ENCODE results near the gene DNER. TPM values are rescaled to one million over a fixed set of nuclear protein-coding genes. Genes with fewer than 3 reads are reported as not detected.

Gene DNER
- polyA plus RNA-seq, 1 donor (not counting 4 experiments of a cell fraction or from before 2014, with no cell fraction given), result 8.5 TPM

DNA sequence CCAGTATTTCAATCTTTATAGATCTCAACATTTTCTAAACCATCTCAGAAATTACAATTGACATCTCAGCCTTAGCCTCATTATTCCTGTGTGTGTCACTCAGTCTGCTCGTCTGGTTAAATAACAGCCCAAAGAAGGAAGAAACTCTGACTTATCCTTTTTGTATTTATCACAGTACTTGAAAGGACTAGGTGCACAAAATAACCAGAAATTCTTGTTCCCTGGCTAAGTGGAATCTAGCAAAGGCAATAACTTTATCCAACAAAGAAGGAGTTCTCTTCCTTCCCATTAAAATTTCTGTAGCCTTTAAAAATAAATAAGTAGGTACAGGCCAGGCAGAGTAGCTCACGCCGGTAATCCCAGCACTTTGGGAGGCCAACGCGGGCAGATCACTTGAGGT lies 303.4 kb downstream of the DNER start:
- H3K36me3 ChIP-seq (ENCODE audit: control insufficient read depth in 2 of 2, extremely low read depth in 1 of 2, insufficient read depth in 2 of 2, low read length in 2 of 2), result no peaks in the 10 kb centered on the region
- dilution Hi-C loops (cut with MboI; ENCODE audit: extremely low pct_ligation_motif_present, low sequenced_read_pairs), result no loop called here
- H3K79me2 ChIP-seq (ENCODE audit: control insufficient read depth, insufficient read depth, low read length), result no peaks in the 10 kb centered on the region
- no peak overlapping the region for H3K27ac ChIP-seq (ENCODE audit: control insufficient read depth, insufficient read depth, low read length)
- H3K4me3 ChIP-seq (ENCODE audit: control insufficient read depth in 2 of 3, extremely low read depth in 1 of 3, insufficient read depth in 2 of 3, low read depth in 1 of 3, low read length in 3 of 3), result no peak overlapping the region
- no peaks in the 10 kb centered on the region for H3K9me3 ChIP-seq (ENCODE audit: control insufficient read depth, low read depth, low read length)
- H3K4me2 ChIP-seq (ENCODE audit: control insufficient read depth, extremely low read depth, insufficient read depth, low read depth, low read length), result no peak overlapping the region
- H4K20me1 ChIP-seq (ENCODE audit: control insufficient read depth, extremely low read depth, insufficient read depth, low read length), result no peaks in the 10 kb centered on the region
- TF ChIP-seq EZH2 (IDR thresholded peaks at IDR 0.05; ENCODE audit: low read length) (no peak), CTCF (optimal IDR thresholded peaks at IDR 0.05 in 1 of 3, IDR thresholded peaks at IDR 0.05 in 1 of 3, conservative IDR thresholded peaks at IDR 0.05 in 1 of 3; ENCODE audit: extremely low read depth in 1 of 3, insufficient read depth in 2 of 3, low read length in 3 of 3) (no peak)
- no peak for DNase-seq (ENCODE audit: low read depth, low spot score)
- peaks cover 30% of the 10 kb centered on the region for H3K4me1 ChIP-seq (ENCODE audit: control insufficient read depth, extremely low read depth, insufficient read depth, low read length)
- no peaks in the 10 kb centered on the region for H3K9me1 ChIP-seq (ENCODE audit: control insufficient read depth, extremely low read depth, insufficient read depth, low read length)
- no peak for FAIRE-seq
- H2AFZ ChIP-seq (ENCODE audit: control insufficient read depth, low read length), result no peak overlapping the region
- no peaks in the 10 kb centered on the region for H3K27me3 ChIP-seq (ENCODE audit: control insufficient read depth, extremely low read depth, insufficient read depth, low read length)
- no peak overlapping the region for H3K9ac ChIP-seq (ENCODE audit: control insufficient read depth, extremely low read depth, insufficient read depth, low read length)

- H3K9ac ChIP-seq (ENCODE audit: control insufficient read depth, extremely low read depth, insufficient read depth, low read length), result no peak overlapping the region
- dilution Hi-C loops (cut with MboI; ENCODE audit: extremely low pct_ligation_motif_present, low sequenced_read_pairs), result no loop called here
These were observed 304.1 kb downstream of the DNER start for GRCh38 chr2:229410264-229410663.

More at GRCh38 chr2:229410264-229410663, 304.1 kb downstream of the DNER start:
- Histone ChIP-seq H2AFZ (ENCODE audit: control insufficient read depth, low read length) (no peak overlapping the region), H3K4me2 (ENCODE audit: control insufficient read depth, extremely low read depth, insufficient read depth, low read depth, low read length) (no peak overlapping the region), H3K79me2 (ENCODE audit: control insufficient read depth, insufficient read depth, low read length) (no peaks in the 10 kb centered on the region), H4K20me1 (ENCODE audit: control insufficient read depth, extremely low read depth, insufficient read depth, low read length) (no peaks in the 10 kb centered on the region), H3K4me3 (ENCODE audit: control insufficient read depth in 2 of 3, extremely low read depth in 1 of 3, insufficient read depth in 2 of 3, low read depth in 1 of 3, low read length in 3 of 3) (no peak overlapping the region), H3K4me1 (ENCODE audit: control insufficient read depth, extremely low read depth, insufficient read depth, low read length) (peaks cover 30% of the 10 kb centered on the region), H3K36me3 (ENCODE audit: control insufficient read depth in 2 of 2, extremely low read depth in 1 of 2, insufficient read depth in 2 of 2, low read length in 2 of 2) (no peaks in the 10 kb centered on the region), H3K27me3 (ENCODE audit: control insufficient read depth, extremely low read depth, insufficient read depth, low read length) (no peaks in the 10 kb centered on the region), H3K9me1 (ENCODE audit: control insufficient read depth, extremely low read depth, insufficient read depth, low read length) (no peaks in the 10 kb centered on the region), H3K9me3 (ENCODE audit: control insufficient read depth, low read depth, low read length) (no peaks in the 10 kb centered on the region), H3K27ac (ENCODE audit: control insufficient read depth, insufficient read depth, low read length) (no peak overlapping the region)
- FAIRE-seq (no peak), DNase-seq (ENCODE audit: low read depth, low spot score) (no peak)
- TF ChIP-seq CTCF (optimal IDR thresholded peaks at IDR 0.05 in 1 of 3, IDR thresholded peaks at IDR 0.05 in 1 of 3, conservative IDR thresholded peaks at IDR 0.05 in 1 of 3; ENCODE audit: extremely low read depth in 1 of 3, insufficient read depth in 2 of 3, low read length in 3 of 3) (no peak), EZH2 (IDR thresholded peaks at IDR 0.05; ENCODE audit: low read length) (no peak)

All from keratinocyte (primary cell).